B cell (primary cell): Measurements from ENCODE around the gene TMEM238.

Source experiments
- CTCF ChIP-seq: fragments of 200-600 bp; IDR thresholded peaks from one replicate; pipeline ENCODE4 v1.8.0; 2022; ENCODE audit warnings: antibody characterized with exemption, mild to moderate bottlenecking
- EZH2 ChIP-seq: IDR thresholded peaks from 2 replicates; pipeline ENCODE4 v1.6.1; 2012; ENCODE audit warnings: borderline replicate concordance, low read depth, mild to moderate bottlenecking, moderate library complexity, low read length; ENCODE audit not compliant: insufficient read depth, poor library complexity, severe bottlenecking

- TF ChIP-seq EZH2 (no peak), CTCF (no peak)
Observed at GRCh38 chr19:55419103-55419502, 35.0 kb upstream of the TMEM238 start.
